K562 (cell line): ENCODE measurements around the gene BMP10. TPM values are rescaled to one million over a fixed set of nuclear protein-coding genes. Genes with fewer than 3 reads are reported as not detected.

Experiments used
- ARID3A ChIP-seq: IDR thresholded peaks from 2 replicates; pipeline ENCODE4 v1.6.1; 2012; ENCODE audit warnings: low read depth, low read length, improper control_type of control experiment, borderline replicate concordance
- CEBPG ChIP-seq, 3 experiments: fragments of 200-800 bp in 1 of 3; sonication (Bioruptor generic) in 1 of 3; sonication (generic) in 1 of 3; formaldehyde crosslinking in 1 of 3; IDR thresholded peaks in 2 of 3; conservative IDR thresholded peaks in 1 of 3; 2 replicates each; pipeline versions ENCODE4 v1.6.1 to v1.8.0; 2016 to 2022; ENCODE audit warnings: missing compliant biosample characterization in 2 of 3, missing genetic modification characterization in 2 of 3, mild to moderate bottlenecking in 1 of 3, missing genetic modification reagents in 1 of 3
- ELF2 ChIP-seq: fragments of 250-450 bp; sonication (Bioruptor Pico); IDR thresholded peaks from 2 replicates; pipeline ENCODE4 v1.5.0; 2021; ENCODE audit warnings: mild to moderate bottlenecking
- NCOA4 ChIP-seq: fragments of 450-650 bp; IDR thresholded peaks from 2 replicates; pipeline ENCODE4 v1.6.1; 2018; ENCODE audit warnings: mild to moderate bottlenecking; ENCODE audit not compliant: partially characterized antibody
- PHTF2 ChIP-seq: fragments of 250-450 bp; sonication (Bioruptor Pico); IDR thresholded peaks from 2 replicates; pipeline ENCODE4 v1.5.0; 2021; ENCODE audit warnings: mild to moderate bottlenecking
- PRDM10 ChIP-seq: fragments of 450-650 bp; IDR thresholded peaks from 2 replicates; pipeline ENCODE4 v1.6.1; 2018; ENCODE audit not compliant: partially characterized antibody
- RBM15 ChIP-seq: fragments of 200-400 bp; formaldehyde crosslinking; IDR thresholded peaks from 2 replicates; pipeline ENCODE4 v1.6.1; 2018; ENCODE audit warnings: mild to moderate bottlenecking, low read length, moderate library complexity; ENCODE audit not compliant: insufficient read depth
- RBM34 ChIP-seq: fragments of 200-400 bp; formaldehyde crosslinking; IDR thresholded peaks from 2 replicates; pipeline ENCODE4 v1.6.1; 2018; ENCODE audit warnings: low read length, borderline replicate concordance; ENCODE audit not compliant: insufficient read depth
- RFX1 ChIP-seq: fragments of 450-650 bp; IDR thresholded peaks from 2 replicates; pipeline ENCODE4 v1.6.1; 2016; ENCODE audit warnings: mild to moderate bottlenecking, moderate library complexity
- SIN3B ChIP-seq: fragments of 450-650 bp; IDR thresholded peaks from 2 replicates; pipeline ENCODE4 v1.6.1; 2017; ENCODE audit warnings: low read depth, mild to moderate bottlenecking, moderate library complexity
- SMAD2 ChIP-seq: fragments of 150-350 bp; IDR thresholded peaks from 2 replicates; pipeline ENCODE4 v1.6.1; 2014; ENCODE audit warnings: low read depth, mild to moderate bottlenecking, low read length
- TFAM ChIP-seq: fragments of 250-450 bp; sonication (Bioruptor Pico); conservative IDR thresholded peaks from 2 replicates; pipeline ENCODE4 v1.5.0; 2021; ENCODE audit warnings: mild to moderate bottlenecking, moderate library complexity
- ZFP30 ChIP-seq: fragments of 250-450 bp; sonication (Bioruptor Pico); IDR thresholded peaks from 2 replicates; pipeline ENCODE4 v1.8.0; 2022; ENCODE audit warnings: moderate library complexity, mild to moderate bottlenecking, inconsistent platforms, borderline replicate concordance
- ZNF197 ChIP-seq: fragments of 200-800 bp; sonication (Bioruptor generic); IDR thresholded peaks from 2 replicates; pipeline ENCODE4 v1.6.1; 2016; ENCODE audit warnings: low read depth, missing genetic modification characterization, missing compliant biosample characterization
- ZNF217 ChIP-seq: sonication (generic); formaldehyde crosslinking; IDR thresholded peaks from 2 replicates; pipeline ENCODE4 v1.8.0; 2022; ENCODE audit warnings: mild to moderate bottlenecking, missing genetic modification reagents
- ZNF699 ChIP-seq: fragments of 250-450 bp; sonication (Bioruptor Pico); IDR thresholded peaks from 2 replicates; pipeline ENCODE4 v1.8.0; 2021; ENCODE audit warnings: mild to moderate bottlenecking, moderate library complexity; ENCODE audit not compliant: insufficient replicate concordance
- polyA plus RNA-seq, 8 experiments: library from polyadenylated mRNA; depleted of rRNA in 4 of 8; stranded (reverse) in 5 of 8; unstranded in 3 of 8; fragments of >200 nt; fragmentation: Nextera tagmentation in 2 of 8; fragmentation: Illumina TruSeq in 1 of 8; extraction: Ambion mirVana in 2 of 8; extraction: Trizol in 1 of 8; gene quantifications; 2 replicates each; pipeline versions ENCODE4 v1.2.1 to v1.2.3, GENCODE V29; 2011 to 2014; ENCODE audit warnings: inconsistent platforms in 1 of 8, missing spikeins in 1 of 8
- total RNA-seq, 7 experiments: library from RNA; depleted of rRNA in 6 of 7; stranded (reverse); fragments of >200 nt in 6 of 7; fragmentation: Illumina TruSeq in 2 of 7; extraction: Trizol in 2 of 7; gene quantifications; 2 replicates each; pipeline versions ENCODE4 v1.2.1 to v1.2.3, GENCODE V29; 2011 to 2021; ENCODE audit warnings: low replicate concordance in 1 of 7
- TF ChIP-seq, protein P1 (sequence below): fragments of 450-650 bp; IDR thresholded peaks from 2 replicates; pipeline ENCODE4 v1.6.1; 2016; ENCODE audit warnings: mild to moderate bottlenecking
- TF ChIP-seq, protein P2 (sequence below): fragments of 250-450 bp; sonication (Bioruptor Pico); IDR thresholded peaks from 2 replicates; pipeline ENCODE4 v1.8.0; 2022; ENCODE audit warnings: inconsistent platforms

BMP10 gene
- total and polyA plus RNA-seq, 9 of the 15 experiments (the other 6 are each of a cell fraction or from before 2014, with no cell fraction given) = 0.11 to 0.91 (median 0.43) TPM

- TF ChIP-seq ZFP30 (CRISPR knock-in tag) (no peak), RBM15 (no peak), ZNF197 (CRISPR knock-in tag) (no peak), RBM34 (no peak), ARID3A (no peak), PRDM10 (no peak), ZNF217 (no peak), PHTF2 (CRISPR knock-in tag) (no peak), RFX1 (no peak), CEBPG (CRISPR knock-in tag; IDR thresholded peaks at IDR 0.05) (no peak), CEBPG (tag; conservative IDR thresholded peaks at IDR 0.05 in 1 of 2, IDR thresholded peaks at IDR 0.05 in 1 of 2) (no peak; a peak in 1 of 4 replicates), ZNF699 (CRISPR knock-in tag) (no peak), SIN3B (no peak), NCOA4 (no peak), SMAD2 (no peak), ELF2 (CRISPR knock-in tag) (no peak), TFAM (CRISPR knock-in tag) (no peak)
- TF ChIP-seq, protein P1, sequence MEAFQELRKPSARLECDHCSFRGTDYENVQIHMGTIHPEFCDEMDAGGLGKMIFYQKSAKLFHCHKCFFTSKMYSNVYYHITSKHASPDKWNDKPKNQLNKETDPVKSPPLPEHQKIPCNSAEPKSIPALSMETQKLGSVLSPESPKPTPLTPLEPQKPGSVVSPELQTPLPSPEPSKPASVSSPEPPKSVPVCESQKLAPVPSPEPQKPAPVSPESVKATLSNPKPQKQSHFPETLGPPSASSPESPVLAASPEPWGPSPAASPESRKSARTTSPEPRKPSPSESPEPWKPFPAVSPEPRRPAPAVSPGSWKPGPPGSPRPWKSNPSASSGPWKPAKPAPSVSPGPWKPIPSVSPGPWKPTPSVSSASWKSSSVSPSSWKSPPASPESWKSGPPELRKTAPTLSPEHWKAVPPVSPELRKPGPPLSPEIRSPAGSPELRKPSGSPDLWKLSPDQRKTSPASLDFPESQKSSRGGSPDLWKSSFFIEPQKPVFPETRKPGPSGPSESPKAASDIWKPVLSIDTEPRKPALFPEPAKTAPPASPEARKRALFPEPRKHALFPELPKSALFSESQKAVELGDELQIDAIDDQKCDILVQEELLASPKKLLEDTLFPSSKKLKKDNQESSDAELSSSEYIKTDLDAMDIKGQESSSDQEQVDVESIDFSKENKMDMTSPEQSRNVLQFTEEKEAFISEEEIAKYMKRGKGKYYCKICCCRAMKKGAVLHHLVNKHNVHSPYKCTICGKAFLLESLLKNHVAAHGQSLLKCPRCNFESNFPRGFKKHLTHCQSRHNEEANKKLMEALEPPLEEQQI = peak; percentile 45; the same call in 1 of the 2 replicates
- TF ChIP-seq, protein P2, sequence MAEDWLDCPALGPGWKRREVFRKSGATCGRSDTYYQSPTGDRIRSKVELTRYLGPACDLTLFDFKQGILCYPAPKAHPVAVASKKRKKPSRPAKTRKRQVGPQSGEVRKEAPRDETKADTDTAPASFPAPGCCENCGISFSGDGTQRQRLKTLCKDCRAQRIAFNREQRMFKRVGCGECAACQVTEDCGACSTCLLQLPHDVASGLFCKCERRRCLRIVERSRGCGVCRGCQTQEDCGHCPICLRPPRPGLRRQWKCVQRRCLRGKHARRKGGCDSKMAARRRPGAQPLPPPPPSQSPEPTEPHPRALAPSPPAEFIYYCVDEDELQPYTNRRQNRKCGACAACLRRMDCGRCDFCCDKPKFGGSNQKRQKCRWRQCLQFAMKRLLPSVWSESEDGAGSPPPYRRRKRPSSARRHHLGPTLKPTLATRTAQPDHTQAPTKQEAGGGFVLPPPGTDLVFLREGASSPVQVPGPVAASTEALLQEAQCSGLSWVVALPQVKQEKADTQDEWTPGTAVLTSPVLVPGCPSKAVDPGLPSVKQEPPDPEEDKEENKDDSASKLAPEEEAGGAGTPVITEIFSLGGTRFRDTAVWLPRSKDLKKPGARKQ (CRISPR knock-in tag) = no peak
These were observed 21.6 kb downstream of the BMP10 start (continued) for GRCh38 chr2:68849579-68850030.
